ENCODE data around the gene NPNT. TPM values are rescaled to one million over a fixed set of nuclear protein-coding genes. Genes with fewer than 3 reads are reported as not detected.
"Not testable (repeated sequence)": the region's sequence is repeated elsewhere in the genome, so short reads cannot be mapped to it uniquely, and the experiment has no call there.

NPNT gene, protein sequence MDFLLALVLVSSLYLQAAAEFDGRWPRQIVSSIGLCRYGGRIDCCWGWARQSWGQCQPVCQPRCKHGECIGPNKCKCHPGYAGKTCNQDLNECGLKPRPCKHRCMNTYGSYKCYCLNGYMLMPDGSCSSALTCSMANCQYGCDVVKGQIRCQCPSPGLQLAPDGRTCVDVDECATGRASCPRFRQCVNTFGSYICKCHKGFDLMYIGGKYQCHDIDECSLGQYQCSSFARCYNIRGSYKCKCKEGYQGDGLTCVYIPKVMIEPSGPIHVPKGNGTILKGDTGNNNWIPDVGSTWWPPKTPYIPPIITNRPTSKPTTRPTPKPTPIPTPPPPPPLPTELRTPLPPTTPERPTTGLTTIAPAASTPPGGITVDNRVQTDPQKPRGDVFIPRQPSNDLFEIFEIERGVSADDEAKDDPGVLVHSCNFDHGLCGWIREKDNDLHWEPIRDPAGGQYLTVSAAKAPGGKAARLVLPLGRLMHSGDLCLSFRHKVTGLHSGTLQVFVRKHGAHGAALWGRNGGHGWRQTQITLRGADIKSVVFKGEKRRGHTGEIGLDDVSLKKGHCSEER
- total RNA-seq = 1 to 10 TPM; 3.6 to 6.6 (median 4.8) TPM

DNA sequence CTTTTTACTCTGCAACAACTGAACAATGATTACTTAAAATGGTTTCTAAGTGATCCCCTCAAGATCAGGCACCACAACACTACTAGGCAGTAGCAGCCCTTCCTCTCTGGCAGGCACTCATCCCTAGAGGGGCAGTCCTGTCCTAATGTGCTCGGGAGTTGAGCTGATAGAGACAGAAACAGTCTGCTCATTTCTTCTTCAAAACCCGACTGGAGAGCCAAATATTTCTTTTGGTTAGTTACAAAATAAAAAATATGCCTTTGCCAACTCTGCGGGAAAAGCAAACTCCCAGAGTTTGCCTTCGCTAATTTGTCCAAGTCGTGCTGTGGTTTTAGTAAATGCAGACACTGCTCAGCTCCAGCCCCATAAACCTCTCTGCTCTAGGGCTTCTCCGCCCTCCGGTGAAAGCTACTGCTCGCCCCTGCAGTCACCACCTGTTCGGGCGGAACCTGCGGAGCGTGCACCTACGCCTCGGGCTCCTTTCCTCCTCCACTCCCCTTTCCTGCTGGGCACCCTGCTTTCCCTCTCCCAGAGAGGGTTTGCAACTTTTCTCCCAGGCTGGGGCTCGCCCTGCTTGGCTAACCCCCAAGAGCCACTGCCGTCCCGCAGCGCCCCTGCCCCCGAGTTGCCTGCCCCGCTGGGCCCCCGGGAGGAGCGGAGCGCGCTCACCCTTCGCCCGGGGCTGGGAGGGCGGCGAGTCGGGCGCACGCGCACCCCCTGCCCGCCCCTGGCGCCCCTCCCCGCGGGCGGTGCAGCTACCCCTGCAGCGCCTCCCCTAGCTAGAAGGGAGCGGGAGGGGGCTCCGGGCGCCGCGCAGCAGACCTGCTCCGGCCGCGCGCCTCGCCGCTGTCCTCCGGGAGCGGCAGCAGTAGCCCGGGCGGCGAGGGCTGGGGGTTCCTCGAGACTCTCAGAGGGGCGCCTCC, at the start of gene NPNT:
Gene NPNT, plus strand, starts transcription at position 812 of the 923 bp plus-strand sequence. CDS start 182 bp downstream, outside the sequence.
- H3K27ac ChIP-seq = peak within 1 kb of the TSS; percentile 55
- peak within 1 kb of the TSS; percentile 68 for H3K4me3 ChIP-seq
- no peak for DNase-seq (ENCODE audit: low spot score in 2 of 2)
- no peaks in the 10 kb centered on the region for H3K9me3 ChIP-seq
- TF ChIP-seq POLR2A (IDR thresholded peaks at IDR 0.05) (no peak), POLR2AphosphoS5 (IDR thresholded peaks at IDR 0.05) (no peak), EP300 (IDR thresholded peaks at IDR 0.05) (no peak)
- TF ChIP-seq, protein P1, sequence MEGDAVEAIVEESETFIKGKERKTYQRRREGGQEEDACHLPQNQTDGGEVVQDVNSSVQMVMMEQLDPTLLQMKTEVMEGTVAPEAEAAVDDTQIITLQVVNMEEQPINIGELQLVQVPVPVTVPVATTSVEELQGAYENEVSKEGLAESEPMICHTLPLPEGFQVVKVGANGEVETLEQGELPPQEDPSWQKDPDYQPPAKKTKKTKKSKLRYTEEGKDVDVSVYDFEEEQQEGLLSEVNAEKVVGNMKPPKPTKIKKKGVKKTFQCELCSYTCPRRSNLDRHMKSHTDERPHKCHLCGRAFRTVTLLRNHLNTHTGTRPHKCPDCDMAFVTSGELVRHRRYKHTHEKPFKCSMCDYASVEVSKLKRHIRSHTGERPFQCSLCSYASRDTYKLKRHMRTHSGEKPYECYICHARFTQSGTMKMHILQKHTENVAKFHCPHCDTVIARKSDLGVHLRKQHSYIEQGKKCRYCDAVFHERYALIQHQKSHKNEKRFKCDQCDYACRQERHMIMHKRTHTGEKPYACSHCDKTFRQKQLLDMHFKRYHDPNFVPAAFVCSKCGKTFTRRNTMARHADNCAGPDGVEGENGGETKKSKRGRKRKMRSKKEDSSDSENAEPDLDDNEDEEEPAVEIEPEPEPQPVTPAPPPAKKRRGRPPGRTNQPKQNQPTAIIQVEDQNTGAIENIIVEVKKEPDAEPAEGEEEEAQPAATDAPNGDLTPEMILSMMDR (IDR thresholded peaks at IDR 0.05) = no peak
- peaks cover 31% of the 10 kb centered on the region for H3K4me1 ChIP-seq
- peaks cover 13% of the 10 kb centered on the region for H3K27me3 ChIP-seq
- WGBS = 1% methylated on average over 29 of the region's 56 CpGs
- no peaks in the 10 kb centered on the region for H3K36me3 ChIP-seq

DNA sequence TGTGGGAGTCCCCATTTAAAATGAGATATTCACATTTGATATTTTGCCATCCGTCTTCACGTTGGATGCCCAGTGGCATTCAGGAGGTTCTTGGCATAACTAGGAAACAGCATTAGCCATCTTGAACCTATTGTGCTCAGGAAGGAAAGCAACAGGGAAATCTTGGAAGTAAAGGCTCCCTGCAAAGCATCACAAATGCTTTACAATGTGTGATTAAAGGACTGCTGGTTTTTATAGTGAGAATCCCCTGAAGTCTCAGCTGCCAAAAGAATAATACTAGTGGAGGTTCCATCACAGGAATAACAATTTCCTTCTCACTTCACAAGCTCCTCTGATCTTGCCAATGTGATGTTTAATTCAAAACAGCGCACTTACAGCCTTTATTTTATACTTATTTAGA, 49.7 kb upstream of the NPNT start:
- Histone ChIP-seq H3K9me3 (no peaks in the 10 kb centered on the region), H3K27ac (no peak overlapping the region), H3K4me3 (no peak overlapping the region), H3K36me3 (peaks cover 7% of the 10 kb centered on the region), H3K4me1 (no peaks in the 10 kb centered on the region), H3K27me3 (no peaks in the 10 kb centered on the region)
- TF ChIP-seq, protein P1 (IDR thresholded peaks at IDR 0.05) = no peak
- TF ChIP-seq EP300 (IDR thresholded peaks at IDR 0.05) (no peak), POLR2AphosphoS5 (IDR thresholded peaks at IDR 0.05) (no peak), POLR2A (IDR thresholded peaks at IDR 0.05) (no peak)
- no peak for DNase-seq (ENCODE audit: low spot score in 2 of 2)
- 72% methylated on average over 3 of the region's 3 CpGs for WGBS

DNA sequence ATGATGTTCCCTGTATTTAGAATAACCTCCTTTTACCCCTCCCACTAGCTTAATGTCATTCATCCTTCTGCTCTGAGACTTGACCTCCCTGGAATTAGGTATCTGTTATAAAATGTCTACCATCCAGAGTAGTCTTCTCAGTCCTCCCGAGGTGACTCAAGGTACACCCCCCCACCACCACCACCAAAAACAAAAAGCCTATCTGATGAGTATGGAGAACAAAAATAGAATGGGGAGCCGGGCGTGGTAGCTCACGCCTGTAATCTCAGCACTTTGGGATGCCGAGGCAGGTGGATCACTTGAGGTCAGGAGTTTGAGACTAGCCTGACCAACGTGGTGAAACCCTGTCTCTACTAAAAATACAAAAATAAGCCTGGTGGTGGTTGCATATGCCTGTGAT, 46.9 kb upstream of the NPNT start:
- not testable (repeated sequence) for H3K4me1 ChIP-seq; H3K4me3 ChIP-seq; H3K9me3 ChIP-seq; H3K36me3 ChIP-seq; H3K27me3 ChIP-seq; DNase-seq (ENCODE audit: low spot score in 2 of 2); H3K27ac ChIP-seq
- WGBS = 93% methylated on average over 6 of the region's 6 CpGs

DNA sequence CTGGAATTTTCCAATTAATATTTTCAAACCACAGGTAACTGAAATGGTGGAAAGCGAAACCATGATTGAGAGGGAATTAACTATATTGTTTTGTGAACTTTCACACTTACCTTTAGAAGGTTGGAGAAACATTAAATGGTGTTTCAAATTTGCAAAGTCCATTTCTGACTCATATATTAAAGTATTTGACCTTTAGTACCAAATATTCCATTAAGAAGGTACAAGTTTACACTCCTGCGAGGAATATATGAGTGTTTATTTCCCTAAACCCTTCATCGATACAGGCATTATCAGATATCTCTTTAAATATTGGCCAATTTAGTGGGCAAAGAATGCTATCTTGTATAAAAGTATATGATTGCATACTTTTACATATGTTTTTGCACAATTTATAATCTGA, 44.1 kb upstream of the NPNT start:
- H3K27ac ChIP-seq = no peak overlapping the region
- no peaks in the 10 kb centered on the region for H3K27me3 ChIP-seq
- no peaks in the 10 kb centered on the region for H3K36me3 ChIP-seq
- H3K4me1 ChIP-seq = no peaks in the 10 kb centered on the region
- H3K9me3 ChIP-seq = no peaks in the 10 kb centered on the region
- H3K4me3 ChIP-seq = no peak overlapping the region
- no peak for TF ChIP-seq EP300 (IDR thresholded peaks at IDR 0.05)
- no peak for TF ChIP-seq POLR2A (IDR thresholded peaks at IDR 0.05)
- TF ChIP-seq POLR2AphosphoS5 (IDR thresholded peaks at IDR 0.05) = no peak
- TF ChIP-seq, protein P1 (IDR thresholded peaks at IDR 0.05) = no peak
- no peak for DNase-seq (ENCODE audit: low spot score in 2 of 2)
- 96% methylated on average over 3 of the region's 3 CpGs for WGBS

DNA sequence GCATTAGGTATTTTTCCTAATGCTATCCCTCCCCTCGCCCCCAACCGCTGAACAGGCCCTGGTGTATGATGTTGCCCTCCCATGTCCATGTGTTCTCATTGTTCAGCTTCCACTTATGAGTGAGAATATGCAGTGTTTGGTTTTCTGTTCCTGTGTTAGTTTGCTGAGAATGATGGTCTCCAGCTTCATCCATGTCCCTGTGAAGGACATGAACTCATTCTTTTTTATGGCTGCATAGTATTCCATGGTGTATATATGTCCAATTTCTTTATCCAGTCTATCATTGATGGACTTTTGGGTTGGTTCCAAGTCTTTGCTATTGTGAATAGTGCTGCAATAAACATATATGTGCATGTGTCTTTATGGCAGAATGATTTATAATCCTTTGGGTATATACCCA, 43.0 kb upstream of the NPNT start:
- H3K27me3 ChIP-seq; H3K36me3 ChIP-seq; H3K9me3 ChIP-seq; DNase-seq (ENCODE audit: low spot score in 2 of 2); H3K4me1 ChIP-seq; H3K4me3 ChIP-seq; H3K27ac ChIP-seq: not testable (repeated sequence)
- 84% methylated on average over 2 of the region's 2 CpGs for WGBS

Data from suprapubic skin (tissue), 4 donors.